NCI-H1436 (cell line): ENCODE data around the gene APLP2.
"Not testable (repeated sequence)": the region's sequence is repeated elsewhere in the genome, so short reads cannot be mapped to it uniquely, and the experiment has no call there.

Experiments
- DNase-seq: peaks from one replicate; lab custom pipeline; 2025; lab: John Stamatoyannopoulos, UW

APLP2 gene

DNA sequence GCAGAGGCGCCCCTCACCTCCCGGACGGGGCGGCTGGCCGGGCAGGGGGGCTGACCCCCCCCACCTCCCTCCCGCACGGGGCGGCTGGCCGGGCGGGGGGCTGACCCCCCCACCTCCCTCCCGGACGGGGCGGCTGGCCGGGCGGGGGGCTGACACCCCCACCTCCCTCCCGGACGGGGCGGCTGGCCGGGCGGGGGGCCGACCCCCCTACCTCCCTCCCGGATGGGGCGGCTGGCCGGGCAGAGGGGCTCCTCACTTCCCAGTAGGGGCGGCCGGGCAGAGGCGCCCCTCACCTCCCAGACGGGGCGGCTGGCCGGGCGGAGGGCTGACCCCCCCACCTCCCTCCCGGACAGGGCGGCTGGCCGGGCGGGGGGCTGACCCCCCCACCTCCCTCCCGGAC, 21.5 kb downstream of the APLP2 start:
- not testable (repeated sequence) for DNase-seq

DNA sequence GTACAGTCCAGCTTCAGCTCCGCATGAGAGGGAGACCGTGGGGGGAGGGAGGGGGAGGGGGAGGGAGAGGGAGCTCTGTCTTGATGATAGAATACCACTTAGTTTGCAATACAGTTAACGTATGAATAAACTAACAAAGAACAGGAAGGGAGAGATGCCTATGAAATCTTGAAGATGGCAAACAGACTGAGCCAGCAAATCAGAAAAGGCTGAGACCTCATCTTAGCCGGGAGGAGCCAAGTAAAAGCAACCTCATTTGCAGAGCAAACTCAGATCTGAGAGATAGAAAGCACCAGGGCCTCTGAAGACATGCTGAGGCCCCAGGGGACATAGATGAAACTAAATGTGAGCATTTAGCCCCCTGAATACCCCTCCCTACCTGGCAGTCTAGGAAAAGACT, 23.0 kb downstream of the APLP2 start:
- no peak for DNase-seq

GRCh38 chr11:130094614-130095013, 24.9 kb downstream of the APLP2 start:
- no peak for DNase-seq

GRCh38 chr11:130095326-130095725, 25.6 kb downstream of the APLP2 start:
- no peak for DNase-seq

DNA sequence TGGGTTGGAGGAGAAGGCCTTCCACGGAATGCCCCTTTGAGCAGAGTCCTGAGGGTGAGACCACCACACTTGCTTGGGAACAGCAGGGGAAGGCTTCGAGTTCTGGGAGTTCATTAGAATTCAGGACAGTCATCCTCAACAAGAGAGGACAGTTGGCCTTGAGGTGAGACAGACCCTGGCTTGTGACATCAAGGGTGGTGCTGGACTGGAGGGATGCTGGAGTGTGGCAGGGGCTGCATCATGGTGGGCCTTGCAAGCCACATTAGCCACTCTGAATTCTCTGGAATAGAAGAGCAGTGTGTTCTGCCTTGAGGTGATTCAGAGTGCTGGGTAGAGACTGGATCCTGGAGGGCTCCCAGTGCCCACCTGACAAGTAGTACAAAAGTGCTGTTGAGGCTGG, 26.3 kb downstream of the APLP2 start:
- DNase-seq = no peak

- peak; percentile 50 for DNase-seq
These were observed 27.1 kb downstream of the APLP2 start for GRCh38 chr11:130096823-130097222.

DNA sequence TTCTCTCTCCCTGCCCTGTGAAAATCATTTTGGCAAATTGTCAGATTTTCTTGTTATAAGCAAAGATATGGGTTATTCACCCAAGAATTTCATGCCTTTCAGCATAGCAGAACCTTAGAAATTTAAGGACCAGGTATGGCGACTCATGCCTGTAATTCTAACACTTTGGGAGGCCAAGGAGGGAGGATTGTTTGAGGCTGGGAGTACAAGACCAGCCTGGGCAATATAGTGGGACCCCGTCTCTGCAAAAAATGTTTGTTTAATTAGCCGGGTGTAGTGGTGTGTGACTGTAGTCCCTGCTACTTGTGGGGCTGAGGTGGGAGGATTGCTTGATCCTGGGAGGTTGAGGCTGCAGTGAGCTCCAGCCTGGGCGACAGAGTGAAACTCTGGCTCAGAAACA, 27.6 kb downstream of the APLP2 start:
- DNase-seq = no peak

DNA sequence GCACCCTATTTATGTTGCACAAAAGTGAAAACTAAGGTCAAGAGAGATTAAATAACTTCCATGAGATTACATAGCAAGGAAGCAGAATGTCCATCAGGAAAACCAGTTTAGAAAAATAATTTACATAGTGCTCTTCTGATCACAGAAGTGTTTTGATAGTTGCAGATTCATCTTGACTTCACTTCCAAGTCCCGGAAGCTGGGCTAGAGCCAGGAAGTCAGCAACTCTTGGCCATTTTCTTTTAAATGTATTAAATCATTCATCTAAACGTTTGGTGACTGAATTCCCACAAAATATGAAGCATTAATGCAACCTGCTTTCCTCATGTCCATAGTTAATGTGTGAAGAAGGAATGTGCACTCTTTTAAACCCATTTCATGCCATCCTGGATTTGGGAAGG, 29.7 kb downstream of the APLP2 start:
- DNase-seq = no peak

DNA sequence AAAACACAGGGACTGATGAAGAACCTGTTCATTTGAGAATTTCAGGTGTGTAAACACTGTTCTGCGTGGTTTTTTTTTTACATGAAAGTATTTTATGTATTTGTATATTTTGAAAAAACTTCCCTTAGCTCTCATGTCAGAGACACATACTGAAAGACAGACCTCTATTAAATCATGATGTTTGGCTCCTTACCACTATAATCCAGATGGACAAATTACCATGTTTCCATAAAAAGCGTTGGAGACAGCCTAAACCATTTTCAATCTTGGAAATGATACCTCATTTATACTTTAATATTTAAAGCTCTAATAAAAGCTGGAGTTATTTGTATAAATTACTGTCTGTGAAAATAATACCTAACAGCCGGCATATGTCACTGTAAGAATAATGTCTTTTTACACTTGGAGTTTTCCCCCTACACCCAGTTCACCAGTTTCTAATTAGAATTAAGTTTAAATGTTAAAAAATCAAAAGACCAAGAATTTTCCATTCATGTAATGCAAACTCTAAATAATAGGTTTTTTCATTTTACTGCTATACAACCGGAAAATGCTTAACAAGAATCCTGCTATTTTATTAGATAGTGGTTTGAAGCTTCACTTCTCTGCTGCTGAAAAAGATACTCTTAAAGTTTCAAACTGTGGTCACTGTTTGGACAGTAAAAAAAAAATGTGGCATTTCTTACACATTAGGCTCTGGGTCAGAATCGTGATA, 30.8 kb downstream of the APLP2 start:
- DNase-seq = no peak

DNA sequence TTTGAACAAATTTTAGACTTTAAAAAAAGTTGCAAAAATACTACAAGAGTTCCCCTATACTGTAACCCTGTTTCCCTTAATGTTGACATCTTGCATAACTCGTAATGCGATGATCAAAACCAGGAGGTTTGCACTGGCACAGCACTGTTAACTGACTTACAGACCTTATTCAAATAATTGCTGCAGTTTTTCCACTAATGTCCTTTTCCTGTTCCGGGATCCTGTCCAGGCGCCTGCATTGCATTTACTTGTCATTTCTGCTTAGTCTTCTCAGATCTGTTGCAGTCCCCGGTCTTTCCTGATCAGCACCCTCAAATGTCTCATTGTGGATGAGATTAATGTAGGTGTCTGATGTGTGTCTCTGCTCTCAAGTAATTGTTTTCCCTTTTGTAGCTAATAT, 32.0 kb downstream of the APLP2 start:
- DNase-seq = no peak

GRCh38 chr11:130102301-130103249, 32.9 kb downstream of the APLP2 start:
- no peak for DNase-seq

GRCh38 chr11:130103296-130103814, 33.7 kb downstream of the APLP2 start:
- DNase-seq = no peak

- DNase-seq = no peak
These were observed 36.7 kb downstream of the APLP2 start for GRCh38 chr11:130106381-130106780.

GRCh38 chr11:130108671-130109070, 39.0 kb downstream of the APLP2 start:
- DNase-seq = not testable (repeated sequence)

DNA sequence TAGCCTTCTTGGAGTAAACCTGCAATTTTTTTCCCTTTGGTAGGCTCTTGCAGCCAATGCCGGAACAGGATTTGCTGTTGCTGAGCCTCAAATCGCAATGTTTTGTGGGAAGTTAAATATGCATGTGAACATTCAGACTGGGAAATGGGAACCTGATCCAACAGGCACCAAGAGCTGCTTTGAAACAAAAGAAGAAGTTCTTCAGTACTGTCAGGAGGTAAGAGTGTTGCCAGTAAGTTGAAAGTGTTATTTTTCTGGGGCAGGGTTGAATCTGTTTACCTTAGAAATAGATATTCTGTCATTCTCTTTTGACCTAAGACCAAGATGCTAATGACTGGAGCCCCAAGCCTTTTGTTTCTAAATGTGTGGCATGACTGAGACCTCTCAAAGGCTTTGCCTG, 39.7 kb downstream of the APLP2 start:
- DNase-seq = no peak

GRCh38 chr11:130110339-130111108, 40.8 kb downstream of the APLP2 start:
- no peak for DNase-seq

- no peak for DNase-seq
These were observed 42.6 kb downstream of the APLP2 start for GRCh38 chr11:130112071-130112830.

DNA sequence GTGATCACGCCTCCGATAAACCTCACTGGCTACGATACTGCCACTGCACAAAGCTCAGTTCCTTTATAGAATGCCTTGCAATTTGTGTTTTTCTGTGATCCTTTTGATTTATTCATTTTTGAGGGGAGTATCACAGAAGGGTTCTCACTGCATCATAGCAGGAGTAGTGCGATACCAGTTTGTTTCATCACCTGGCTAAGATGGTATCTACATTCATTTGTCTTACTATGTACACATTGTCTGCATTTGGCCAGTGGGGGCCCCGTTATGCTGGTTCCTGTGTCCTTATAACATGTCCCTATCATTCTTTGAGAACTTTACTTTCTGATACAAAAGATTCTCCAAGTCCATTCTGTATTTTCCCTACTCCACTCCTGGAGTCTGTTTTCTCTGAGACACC, 44.6 kb downstream of the APLP2 start:
- no peak for DNase-seq

- DNase-seq = no peak
These were observed 45.0 kb downstream of the APLP2 start for GRCh38 chr11:130114726-130115125.

GRCh38 chr11:130115218-130115617, 45.5 kb downstream of the APLP2 start:
- peak; percentile 5 for DNase-seq

- no peak for DNase-seq
These were observed 48.5 kb downstream of the APLP2 start for GRCh38 chr11:130118165-130118564.
